MM.1S (cell line): ENCODE data around the gene RBFOX2.

Experiments used
- DNase-seq: peaks from one replicate; pipeline ENCODE4 v3.0.0-alpha.2; 2015
- H2AFZ ChIP-seq: fragments of 300-600 bp; sonication (generic); 2 replicates; pipeline ENCODE4 v1.6.0; 2016; ENCODE audit warnings: antibody characterized with exemption, low read length
- H3F3A ChIP-seq: fragments of 300-600 bp; sonication (generic); 2 replicates; pipeline ENCODE4 v1.6.1; 2016; ENCODE audit warnings: mild to moderate bottlenecking, antibody characterized with exemption, low read length, moderate library complexity, mixed read lengths; ENCODE audit not compliant: insufficient read depth
- H3K27ac ChIP-seq: fragments of 300-600 bp; sonication (generic); 2 replicates; pipeline ENCODE4 v1.5.1; 2016; ENCODE audit warnings: mild to moderate bottlenecking, low read length
- H3K27me3 ChIP-seq: fragments of 300-600 bp; sonication (generic); replicated peaks from 2 replicates; pipeline ENCODE4 v1.6.0; 2016; ENCODE audit warnings: low read length; ENCODE audit not compliant: insufficient read depth
- H3K36me3 ChIP-seq: fragments of 300-600 bp; sonication (generic); replicated peaks from 2 replicates; pipeline ENCODE4 v1.6.1; 2016; ENCODE audit warnings: mild to moderate bottlenecking, low read length, mixed read lengths; ENCODE audit not compliant: insufficient read depth
- H3K4me1 ChIP-seq: fragments of 300-600 bp; sonication (generic); 2 replicates; pipeline ENCODE4 v1.6.1; 2016; ENCODE audit warnings: low read length, mixed read lengths
- H3K4me2 ChIP-seq: fragments of 300-600 bp; sonication (generic); 2 replicates; pipeline ENCODE4 v1.6.0; 2016; ENCODE audit warnings: low read depth, low read length
- H3K4me3 ChIP-seq: fragments of 300-600 bp; sonication (generic); 2 replicates; pipeline ENCODE4 v1.5.1; 2016; ENCODE audit warnings: low read length, mixed read lengths
- H3K79me2 ChIP-seq: fragments of 300-600 bp; sonication (generic); 2 replicates; pipeline ENCODE4 v1.6.1; 2016; ENCODE audit warnings: mixed run types, low read length, mixed read lengths
- H3K9ac ChIP-seq: fragments of 300-600 bp; sonication (generic); 2 replicates; pipeline ENCODE4 v1.6.1; 2016; ENCODE audit warnings: low read length, mixed read lengths
- H3K9me2 ChIP-seq: fragments of 300-600 bp; sonication (generic); replicated peaks from 2 replicates; pipeline ENCODE4 v1.6.1; 2016; ENCODE audit warnings: mild to moderate bottlenecking, low read length, mixed read lengths; ENCODE audit not compliant: insufficient read depth
- H3K9me3 ChIP-seq: fragments of 300-600 bp; sonication (generic); replicated peaks from 2 replicates; pipeline ENCODE4 v1.6.1; 2016; ENCODE audit warnings: mild to moderate bottlenecking, low read length, mixed read lengths; ENCODE audit not compliant: insufficient read depth
- H4K20me1 ChIP-seq: fragments of 300-600 bp; sonication (generic); 2 replicates; pipeline ENCODE4 v1.6.1; 2016; ENCODE audit warnings: mild to moderate bottlenecking, low read length, moderate library complexity, mixed read lengths; ENCODE audit not compliant: insufficient read depth
- CTCF ChIP-seq: fragments of 300-600 bp; sonication (generic); IDR thresholded peaks from 2 replicates; pipeline ENCODE4 v1.5.1; 2016; ENCODE audit warnings: antibody characterized with exemption, low read length, mixed read lengths
- EZH2 ChIP-seq: fragments of 300-600 bp; sonication (generic); optimal IDR thresholded peaks from 2 replicates; pipeline ENCODE3; 2017; ENCODE audit warnings: low read depth, mild to moderate bottlenecking, antibody characterized with exemption, low read length, mixed read lengths
- EZH2phosphoT487 ChIP-seq: fragments of 300-600 bp; sonication (generic); IDR thresholded peaks from 2 replicates; pipeline ENCODE4 v1.6.1; 2018; ENCODE audit warnings: antibody characterized with exemption, low read length

The RBFOX2 gene

DNA sequence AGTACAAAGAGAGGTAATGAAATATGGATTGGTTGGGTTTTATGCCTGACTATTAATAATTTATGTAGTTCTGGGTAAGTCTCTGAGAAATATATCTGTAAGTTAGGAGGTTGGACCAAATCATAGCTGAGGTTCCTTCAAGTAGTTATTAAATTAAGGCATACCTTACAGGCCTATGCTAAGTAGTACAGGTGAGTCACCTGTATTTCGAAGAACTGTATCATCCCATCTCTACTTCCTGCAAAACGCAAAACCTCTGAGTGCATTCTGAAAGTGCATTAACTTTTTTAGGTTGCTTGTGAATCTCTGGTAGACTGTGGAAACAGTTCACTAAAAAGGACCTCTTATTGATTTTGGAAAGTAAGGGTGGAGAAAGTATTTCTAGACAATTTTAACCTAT, 273.9 kb downstream of the RBFOX2 start:
- Histone ChIP-seq H3K9me3 (no peaks in the 10 kb centered on the region), H3K9ac (no peak overlapping the region), H3K27me3 (no peaks in the 10 kb centered on the region), H3K27ac (no peak overlapping the region), H3F3A (peaks cover 8% of the 10 kb centered on the region; the same call in 1 of the 2 replicates), H3K4me3 (no peak overlapping the region), H3K4me1 (peaks cover 19% of the 10 kb centered on the region), H3K79me2 (no peaks in the 10 kb centered on the region), H3K36me3 (no peaks in the 10 kb centered on the region), H3K9me2 (no peaks in the 10 kb centered on the region), H4K20me1 (no peaks in the 10 kb centered on the region), H2AFZ (no peak overlapping the region), H3K4me2 (no peak overlapping the region)
- TF ChIP-seq CTCF (no peak), EZH2phosphoT487 (no peak), EZH2 (no peak)
- no peak for DNase-seq

GRCh38 chr22:35752863-35753189, 275.8 kb downstream of the RBFOX2 start:
- Histone ChIP-seq H3K4me3 (peak overlapping the region; percentile 31), H3K9me3 (no peaks in the 10 kb centered on the region), H3K9ac (peak overlapping the region; percentile 26; the same call in 1 of the 2 replicates), H4K20me1 (no peaks in the 10 kb centered on the region), H3K4me1 (peaks cover 19% of the 10 kb centered on the region), H2AFZ (peak overlapping the region; percentile 39), H3K27ac (peak overlapping the region; percentile 60; the same call in 1 of the 2 replicates), H3K36me3 (no peaks in the 10 kb centered on the region), H3K9me2 (no peaks in the 10 kb centered on the region), H3K79me2 (no peaks in the 10 kb centered on the region), H3K27me3 (no peaks in the 10 kb centered on the region), H3K4me2 (peak overlapping the region; percentile 70), H3F3A (peaks cover 8% of the 10 kb centered on the region; the same call in 1 of the 2 replicates)
- TF ChIP-seq EZH2 (no peak), CTCF (no peak), EZH2phosphoT487 (no peak)
- DNase-seq, result no peak

DNA sequence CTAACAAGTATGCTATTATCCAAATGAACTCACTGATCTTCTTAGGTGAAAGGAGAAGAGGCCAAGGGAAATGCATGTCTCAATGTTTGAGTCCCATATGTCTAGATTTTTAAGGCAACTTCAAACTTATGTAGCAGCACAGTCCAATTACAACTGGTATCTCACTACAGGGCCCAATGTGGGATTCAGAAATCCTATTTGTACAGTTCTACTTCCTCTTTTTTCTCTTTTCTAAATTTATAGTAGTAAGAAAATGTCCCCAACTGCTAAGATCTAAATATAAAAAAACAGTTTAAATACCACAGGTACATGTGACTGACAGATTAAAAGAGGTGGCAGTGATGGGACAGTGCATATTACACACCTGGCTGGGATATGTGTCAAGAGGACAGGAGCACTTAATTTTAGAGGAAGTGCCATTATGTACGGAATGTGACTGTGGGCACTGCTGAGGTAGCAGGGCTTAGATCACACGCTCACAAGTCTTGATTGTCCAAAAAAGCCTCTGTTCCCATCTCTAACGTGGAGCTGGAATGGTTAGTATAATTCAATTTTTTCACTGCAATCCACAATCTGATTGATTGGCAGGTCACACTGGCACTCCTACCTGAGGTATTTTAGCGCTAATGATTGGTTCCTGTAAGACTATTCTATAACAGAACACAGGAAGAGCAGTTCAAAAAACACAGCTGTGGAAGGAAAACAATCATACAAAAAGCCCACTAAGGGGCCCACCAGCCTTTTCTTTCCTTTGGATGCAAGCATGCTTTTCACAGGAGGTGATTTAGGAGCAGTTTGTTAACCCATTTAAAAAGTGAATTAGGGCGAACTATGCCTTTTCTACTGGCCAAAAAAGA, 276.4 kb downstream of the RBFOX2 start:
- peak overlapping the region; percentile 31 for H3K4me3 ChIP-seq
- no peaks in the 10 kb centered on the region for H3K27me3 ChIP-seq
- no peaks in the 10 kb centered on the region for H3K79me2 ChIP-seq
- H3K27ac ChIP-seq, result peak overlapping the region; percentile 60; the same call in 1 of the 2 replicates
- peaks cover 19% of the 10 kb centered on the region for H3K4me1 ChIP-seq
- peak overlapping the region; percentile 26; the same call in 1 of the 2 replicates for H3K9ac ChIP-seq
- TF ChIP-seq EZH2phosphoT487 (no peak), EZH2 (no peak)
- peak; percentile 45 for DNase-seq
- H3K36me3 ChIP-seq, result no peaks in the 10 kb centered on the region
- no peaks in the 10 kb centered on the region for H4K20me1 ChIP-seq
- H3F3A ChIP-seq, result peaks cover 8% of the 10 kb centered on the region; the same call in 1 of the 2 replicates
- H3K9me2 ChIP-seq, result no peaks in the 10 kb centered on the region
- peak overlapping the region; percentile 70 for H3K4me2 ChIP-seq
- H3K9me3 ChIP-seq, result no peaks in the 10 kb centered on the region
- peak overlapping the region; percentile 39 for H2AFZ ChIP-seq

DNA sequence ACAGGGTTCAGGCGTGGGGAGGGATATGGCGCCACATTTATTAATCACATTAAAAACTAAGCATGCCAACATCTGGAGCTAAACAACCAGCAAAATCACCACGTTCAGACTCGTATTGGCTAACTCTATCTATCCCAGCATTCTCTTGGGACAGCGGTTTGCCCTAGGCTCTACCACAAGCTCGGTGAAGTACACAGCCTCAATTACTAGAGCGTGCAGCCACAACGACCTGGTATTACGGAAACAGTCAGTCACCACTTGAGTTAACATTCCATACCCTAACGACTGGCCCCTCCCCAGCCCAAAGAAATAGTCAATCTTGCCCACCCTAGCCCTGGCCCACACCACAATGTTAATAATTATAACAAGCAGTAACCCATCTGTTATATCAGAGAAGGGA, 278.8 kb downstream of the RBFOX2 start:
- no peaks in the 10 kb centered on the region for H3K36me3 ChIP-seq
- H3K27me3 ChIP-seq, result no peaks in the 10 kb centered on the region
- no peak overlapping the region for H3K27ac ChIP-seq
- H3K4me1 ChIP-seq, result peaks cover 19% of the 10 kb centered on the region
- no peaks in the 10 kb centered on the region for H3K79me2 ChIP-seq
- TF ChIP-seq EZH2 (no peak), EZH2phosphoT487 (no peak), CTCF (no peak)
- H3K9me3 ChIP-seq, result no peaks in the 10 kb centered on the region
- no peak overlapping the region for H3K9ac ChIP-seq
- H3F3A ChIP-seq, result peaks cover 8% of the 10 kb centered on the region; the same call in 1 of the 2 replicates
- no peak overlapping the region for H2AFZ ChIP-seq
- H3K9me2 ChIP-seq, result no peaks in the 10 kb centered on the region
- DNase-seq, result no peak
- no peak overlapping the region for H3K4me3 ChIP-seq
- no peaks in the 10 kb centered on the region for H4K20me1 ChIP-seq
- no peak overlapping the region for H3K4me2 ChIP-seq
